PC-3 (cell line): Measurements from ENCODE around the gene OPRD1. TPM values are rescaled to one million over a fixed set of nuclear protein-coding genes. Genes with fewer than 3 reads are reported as not detected.

Experiments
- ATAC-seq: fragments of 200-7000 bp; cut with Tn5 transposase; 2 replicates; pipeline ENCODE4 v1.9.1; 2020; ENCODE audit warnings: mild to moderate bottlenecking, moderate library complexity
- BruUV-seq: library from RNA; stranded (reverse); fragments of 400-500 nt; replicated peaks from 2 replicates; lab custom pipeline; 2021; lab: Mats Ljungman, UMichigan
- CTCF ChIA-PET: fragments of 300-600 bp; sonication (Branson Sonifier 250); formaldehyde crosslinking; loops from one replicate; lab custom pipeline; 2022; ENCODE audit warnings: antibody characterized with exemption; lab: Charles Lee
- POLR2A ChIA-PET: fragments of 300-600 bp; sonication (Branson Sonifier 250); formaldehyde crosslinking; loops from one replicate; lab custom pipeline; 2022; ENCODE audit warnings: antibody characterized with exemption; ENCODE audit not compliant: unreplicated experiment; lab: Charles Lee
- DNase-seq: peaks from one replicate; pipeline ENCODE4 v3.0.0-alpha.2; 2015
- H2AFZ ChIP-seq: fragments of 300-600 bp; sonication (generic); 2 replicates; pipeline ENCODE4 v1.6.0; 2016; ENCODE audit warnings: antibody characterized with exemption, low read length
- H3F3A ChIP-seq: fragments of 300-600 bp; sonication (generic); one replicate; pipeline ENCODE4 v1.6.0; 2017; ENCODE audit warnings: antibody characterized with exemption, low read length, control low read depth, mild to moderate bottlenecking; ENCODE audit not compliant: unreplicated experiment
- H3K27ac ChIP-seq: fragments of 300-600 bp; sonication (generic); 2 replicates; pipeline ENCODE4 v1.5.1; 2016; ENCODE audit warnings: mild to moderate bottlenecking, low read length
- H3K27me3 ChIP-seq: fragments of 300-600 bp; sonication (generic); 2 replicates; pipeline ENCODE4 v1.6.1; 2016; ENCODE audit warnings: low read length, mixed read lengths
- H3K36me3 ChIP-seq: fragments of 300-600 bp; sonication (generic); 2 replicates; pipeline ENCODE4 v1.6.1; 2016; ENCODE audit warnings: low read depth, mixed run types, low read length, mixed read lengths
- H3K4me1 ChIP-seq: fragments of 300-600 bp; sonication (generic); 2 replicates; pipeline ENCODE4 v1.5.1; 2016; ENCODE audit warnings: low read length; ENCODE audit not compliant: insufficient read depth
- H3K4me2 ChIP-seq: fragments of 300-600 bp; sonication (generic); 2 replicates; pipeline ENCODE4 v1.6.0; 2016; ENCODE audit warnings: low read length
- H3K4me3 ChIP-seq: fragments of 300-600 bp; sonication (generic); 2 replicates; pipeline ENCODE4 v1.5.1; 2016; ENCODE audit warnings: mild to moderate bottlenecking, low read length, mixed read lengths
- H3K79me2 ChIP-seq: fragments of 300-600 bp; sonication (generic); 2 replicates; pipeline ENCODE4 v1.6.1; 2017; ENCODE audit warnings: low read length, mixed read lengths
- H3K9ac ChIP-seq: fragments of 300-600 bp; sonication (generic); 2 replicates; pipeline ENCODE4 v1.6.0; 2016; ENCODE audit warnings: mild to moderate bottlenecking, low read length
- H3K9me2 ChIP-seq: fragments of 300-600 bp; sonication (generic); replicated peaks from 2 replicates; pipeline ENCODE4 v1.6.1; 2016; ENCODE audit warnings: mixed run types, low read length, mixed read lengths
- H3K9me3 ChIP-seq: fragments of 300-600 bp; sonication (generic); 2 replicates; pipeline ENCODE4 v1.6.1; 2016; ENCODE audit warnings: low read length, mixed read lengths
- H4K20me1 ChIP-seq: fragments of 300-600 bp; sonication (generic); 2 replicates; pipeline ENCODE4 v1.6.1; 2016; ENCODE audit warnings: low read length, mixed read lengths
- CTCF ChIP-seq: fragments of 300-600 bp; sonication (generic); conservative IDR thresholded peaks from 2 replicates; pipeline ENCODE4 v1.5.1; 2017; ENCODE audit warnings: antibody characterized with exemption, low read depth, mild to moderate bottlenecking, low read length
- EZH2 ChIP-seq: fragments of 300-600 bp; sonication (generic); IDR thresholded peaks from one replicate; pipeline ENCODE4 v1.6.1; 2017; ENCODE audit warnings: antibody characterized with exemption, mild to moderate bottlenecking, low read length; ENCODE audit not compliant: unreplicated experiment
- EZH2phosphoT487 ChIP-seq: fragments of 300-600 bp; sonication (generic); IDR thresholded peaks from 2 replicates; pipeline ENCODE4 v1.6.1; 2018; ENCODE audit warnings: mild to moderate bottlenecking, antibody characterized with exemption, low read length, borderline replicate concordance
- intact Hi-C: fragments of 100-400 bp; cut with micrococcal nuclease; formaldehyde crosslinking; loops from 2 replicates; pipeline ENCODE4 v1.9.0; 2023
- total RNA-seq: library from RNA; depleted of rRNA; stranded (reverse); fragments of >200 nt; gene quantifications from 2 replicates; pipeline ENCODE4 v1.2.3, GENCODE V29; 2014

Gene OPRD1
- total RNA-seq, 1 experiment from 2014 or later: not detected

- Histone ChIP-seq H2AFZ (no peak overlapping the region), H3K27me3 (no peaks in the 10 kb centered on the region), H3K79me2 (peaks cover 11% of the 10 kb centered on the region), H4K20me1 (no peaks in the 10 kb centered on the region), H3K4me1 (peaks cover 12% of the 10 kb centered on the region), H3K4me3 (no peak overlapping the region), H3K9me3 (no peaks in the 10 kb centered on the region), H3K36me3 (no peaks in the 10 kb centered on the region), H3K4me2 (no peak overlapping the region), H3K9me2 (no peaks in the 10 kb centered on the region), H3K27ac (no peak overlapping the region), H3F3A (no peaks in the 10 kb centered on the region), H3K9ac (no peak overlapping the region)
- no peak for ATAC-seq
- BruUV-seq: TSS peak; percentile 21
- no peak for DNase-seq
- intact Hi-C loops: loop anchor here (5.0 to 10.0 kb wide), 2 partner anchors 256 to 1818 kb away; no protein-coding TSS in a partner anchor
- ChIA-PET CTCF (no interaction called here), POLR2A (no interaction called here)
- TF ChIP-seq EZH2: no peak
- no peak for TF ChIP-seq EZH2phosphoT487
- TF ChIP-seq CTCF: no peak
These were observed 76.9 kb downstream of the OPRD1 start for GRCh38 chr1:28888915-28889314.

GRCh38 chr1:28889357-28889756, 77.4 kb downstream of the OPRD1 start:
- Histone ChIP-seq H3K4me2 (no peak overlapping the region), H3K27me3 (no peaks in the 10 kb centered on the region), H3K4me1 (peaks cover 10% of the 10 kb centered on the region), H3K9me2 (no peaks in the 10 kb centered on the region), H3K9me3 (no peaks in the 10 kb centered on the region), H3K4me3 (no peak overlapping the region), H3K27ac (no peak overlapping the region), H3K9ac (no peak overlapping the region), H3K36me3 (no peaks in the 10 kb centered on the region), H2AFZ (no peak overlapping the region), H4K20me1 (no peaks in the 10 kb centered on the region), H3K79me2 (peaks cover 11% of the 10 kb centered on the region), H3F3A (no peaks in the 10 kb centered on the region)
- DNase-seq: no peak
- no TSS peak for BruUV-seq
- ATAC-seq: no peak
- ChIA-PET POLR2A (no interaction called here), CTCF (no interaction called here)
- intact Hi-C loops: loop anchor here (5.0 to 10.0 kb wide), 2 partner anchors 255 to 1818 kb away; no protein-coding TSS in a partner anchor
- no peak for TF ChIP-seq EZH2
- TF ChIP-seq CTCF: no peak
- TF ChIP-seq EZH2phosphoT487: no peak

- TF ChIP-seq EZH2 (no peak), CTCF (no peak), EZH2phosphoT487 (no peak)
- CTCF ChIA-PET: no interaction called here
- Histone ChIP-seq H3K9me2 (no peaks in the 10 kb centered on the region), H3K27ac (no peak overlapping the region), H3K79me2 (peaks cover 11% of the 10 kb centered on the region), H3K4me1 (peaks cover 2% of the 10 kb centered on the region), H3K4me3 (no peak overlapping the region), H4K20me1 (no peaks in the 10 kb centered on the region), H3F3A (no peaks in the 10 kb centered on the region), H3K36me3 (no peaks in the 10 kb centered on the region), H3K27me3 (no peaks in the 10 kb centered on the region), H3K9ac (no peak overlapping the region), H3K9me3 (no peaks in the 10 kb centered on the region), H3K4me2 (no peak overlapping the region), H2AFZ (no peak overlapping the region)
- BruUV-seq: no TSS peak
- ATAC-seq: no peak
- DNase-seq: no peak
- intact Hi-C loops: no loop called here
- POLR2A ChIA-PET: no interaction called here
These were observed 78.5 kb downstream of the OPRD1 start for GRCh38 chr1:28890435-28890834.
